ENCODE measurements around the gene PAIP2B. TPM values are rescaled to one million over a fixed set of nuclear protein-coding genes. Genes with fewer than 3 reads are reported as not detected.

Gene PAIP2B
- total and polyA plus RNA-seq, 9 of the 15 experiments (the other 6 are each of a cell fraction or from before 2014, with no cell fraction given): 0.18 to 0.38 (median 0.25) TPM

- TF ChIP-seq ZNF217 (CRISPR knock-in tag; IDR thresholded peaks at IDR 0.05): no peak
- no peak for TF ChIP-seq NCOA6 (IDR thresholded peaks at IDR 0.05)
- no peak for TF ChIP-seq BRF2 (IDR thresholded peaks at IDR 0.05; ENCODE audit: borderline replicate concordance, insufficient read depth, insufficient read length)
- TF ChIP-seq MITF (IDR thresholded peaks at IDR 0.05): no peak
Measured at GRCh38 chr2:71243634-71244301, 16.9 kb upstream of the PAIP2B start (continued).

- FAIRE-seq: no peak
- in situ Hi-C loops (cut with MboI) (no loop called here), intact Hi-C loops (cut with micrococcal nuclease) (no loop called here)
- Histone ChIP-seq H3K79me2 (ENCODE audit: control insufficient read depth, insufficient read depth, low read length) (no peaks in the 10 kb centered on the region), H3K4me1 (replicated peaks in 1 of 2; ENCODE audit: control insufficient read depth in 2 of 2, insufficient read depth in 2 of 2, low read length in 2 of 2) (no peaks in the 10 kb centered on the region), H3K9me1 (ENCODE audit: control insufficient read depth, insufficient read depth, low read length) (no peaks in the 10 kb centered on the region), H3K9me3 (replicated peaks; ENCODE audit: control insufficient read depth, insufficient read depth, low read depth, low read length) (no peaks in the 10 kb centered on the region), H2AFZ (ENCODE audit: low read depth, low read length) (no peak overlapping the region), H3K4me2 (ENCODE audit: insufficient read depth, low read length) (no peak overlapping the region), H3K36me3 (ENCODE audit: control insufficient read depth, insufficient read depth, low read length) (no peaks in the 10 kb centered on the region), H3K27me3 (ENCODE audit: control insufficient read depth in 2 of 2, insufficient read depth in 2 of 2, low read length in 2 of 2) (peaks cover 5 to 14% of the 10 kb centered on the region in 2 experiments; a peak in 4 of 5 replicates), H3K27ac (ENCODE audit: extremely low read depth, low read depth, low read length) (no peak overlapping the region), H3K9ac (ENCODE audit: insufficient read depth in 1 of 2, low read depth in 2 of 2, low read length in 2 of 2) (no peak overlapping the region), H4K20me1 (replicated peaks; ENCODE audit: control insufficient read depth, insufficient read depth, low read length) (0 out of 2 replicates have a peak, but pooled peaks cover 3% of the 10 kb centered on the region), H3K4me3 (no peak overlapping the region)
- no peak for DNase-seq (ENCODE audit: extremely low read depth in 1 of 4, low spot score in 3 of 4)
- POLR2A ChIA-PET: interaction anchor here (0.6 to 0.7 kb wide), 2 partner anchors 85 to 713 kb away, joined by 3 read pairs; no protein-coding TSS in a partner anchor
- TF ChIP-seq ZMIZ1 (IDR thresholded peaks at IDR 0.05; ENCODE audit: low read depth in 2 of 2, low read length in 2 of 2) (no peak), ZNF23 (CRISPR knock-in tag; IDR thresholded peaks at IDR 0.05) (no peak), ZNF444 (CRISPR knock-in tag; IDR thresholded peaks at IDR 0.05) (no peak), NFXL1 (CRISPR knock-in tag; IDR thresholded peaks at IDR 0.05) (no peak)
- 0% methylated on average over 3 of the region's 3 CpGs for WGBS (ENCODE audit: insufficient coverage, low coverage, missing lambda C conversion rate)
- CTCF ChIA-PET (ENCODE audit: low intra/inter-chr PET ratio): no interaction called here
- BruUV-seq (replicated peaks): no TSS peak
- ATAC-seq: no peak
Measured at GRCh38 chr2:71240794-71241193, 13.9 kb upstream of the PAIP2B start.

Measured in K562 (cell line).